ENCODE data around the gene C6orf136.
A peak's percentile ranks its signal among the peaks of the same experiment; 100 is the strongest.

C6orf136 gene

GRCh38 chr6:30646450-30647241 lies at the start of gene C6orf136:
C6orf136 (plus strand) TSS chr6:30647133; CDS start chr6:30647232, 99 bp downstream.
- peak; percentile 83 to 84 for DNase-seq (ENCODE audit: low read depth in 2 of 2)

- peak; percentile 49 to 76 for DNase-seq (ENCODE audit: low read depth in 2 of 2)
Measured at GRCh38 chr6:30597315-30598144, 49.4 kb upstream of the C6orf136 start.

GRCh38 chr6:30598912-30599624 lies 47.9 kb upstream of the C6orf136 start:
- DNase-seq (ENCODE audit: low read depth in 2 of 2) = no peak

GRCh38 chr6:30599625-30600324 lies 47.2 kb upstream of the C6orf136 start:
- no peak for DNase-seq (ENCODE audit: low read depth in 2 of 2)

- DNase-seq (ENCODE audit: low read depth in 2 of 2) = no peak
Measured at GRCh38 chr6:30600451-30600961, 46.4 kb upstream of the C6orf136 start.

- no peak for DNase-seq (ENCODE audit: low read depth in 2 of 2)
Measured at GRCh38 chr6:30601436-30601814, 45.5 kb upstream of the C6orf136 start.

- DNase-seq (ENCODE audit: low read depth in 2 of 2) = no peak
Measured at GRCh38 chr6:30601815-30602641, 44.9 kb upstream of the C6orf136 start.

- DNase-seq (ENCODE audit: low read depth in 2 of 2) = no peak
Measured at GRCh38 chr6:30603961-30604360, 43.0 kb upstream of the C6orf136 start.

- no peak for DNase-seq (ENCODE audit: low read depth in 2 of 2)
Measured at GRCh38 chr6:30610065-30610464, 36.9 kb upstream of the C6orf136 start.

- DNase-seq (ENCODE audit: low read depth in 2 of 2) = no peak
Measured at GRCh38 chr6:30611150-30611855, 35.6 kb upstream of the C6orf136 start.

GRCh38 chr6:30611856-30612194 lies 35.1 kb upstream of the C6orf136 start:
- no peak for DNase-seq (ENCODE audit: low read depth in 2 of 2)

- DNase-seq (ENCODE audit: low read depth in 2 of 2) = no peak
Measured at GRCh38 chr6:30612213-30612612, 34.7 kb upstream of the C6orf136 start.

- no peak for DNase-seq (ENCODE audit: low read depth in 2 of 2)
Measured at GRCh38 chr6:30612687-30613248, 34.2 kb upstream of the C6orf136 start.

- DNase-seq (ENCODE audit: low read depth in 2 of 2) = no peak
Measured at GRCh38 chr6:30613251-30614043, 33.5 kb upstream of the C6orf136 start.

- no peak for DNase-seq (ENCODE audit: low read depth in 2 of 2)
Measured at GRCh38 chr6:30614044-30614842, 32.7 kb upstream of the C6orf136 start.

- peak; percentile 54 to 72 for DNase-seq (ENCODE audit: low read depth in 2 of 2)
Measured at GRCh38 chr6:30614843-30615218, 32.1 kb upstream of the C6orf136 start.

- no peak for DNase-seq (ENCODE audit: low read depth in 2 of 2)
Measured at GRCh38 chr6:30615219-30615957, 31.5 kb upstream of the C6orf136 start.
